Measurements from ENCODE around the gene USF2. TPM values are rescaled to one million over a fixed set of nuclear protein-coding genes. Genes with fewer than 3 reads are reported as not detected.

USF2 gene
- total RNA-seq, 4 donors from 2014 or later = 75.1 to 137 (median 93.0) TPM

- Histone ChIP-seq H3K4me1 (peaks cover 0 to 21% (median 0%) of the 10 kb centered on the region in 3 donors), H3K27me3 (peaks cover 89% of the 10 kb centered on the region), H3K36me3 (no peaks in the 10 kb centered on the region), H3K4me3 (no peak overlapping the region), H3K9me3 (no peaks in the 10 kb centered on the region), H3K27ac (no peak overlapping the region)
- WGBS, 2 donors (ENCODE audit: low coverage in 1 of 2) = 60 to 90% methylated on average over 1 to 2 of the region's 2 CpGs
- no peak for ATAC-seq
- TF ChIP-seq CTCF (IDR thresholded peaks at IDR 0.05) (no peak), POLR2A (IDR thresholded peaks at IDR 0.05) (no peak), POLR2AphosphoS5 (IDR thresholded peaks at IDR 0.05) (no peak), EP300 (IDR thresholded peaks at IDR 0.05) (no peak)
These were observed 17.3 kb upstream of the USF2 start for GRCh38 chr19:35251456-35251855.

- TF ChIP-seq CTCF (IDR thresholded peaks at IDR 0.05) (no peak), POLR2AphosphoS5 (IDR thresholded peaks at IDR 0.05) (no peak), POLR2A (IDR thresholded peaks at IDR 0.05) (no peak), EP300 (IDR thresholded peaks at IDR 0.05) (no peak)
- H3K27ac ChIP-seq = peak overlapping the region in 3 of 4 donors; percentile 8 to 40 (median 16)
- H3K27me3 ChIP-seq = peaks cover 83% of the 10 kb centered on the region
- WGBS, 2 donors (ENCODE audit: low coverage in 1 of 2) = 72 to 89% methylated on average over 2 to 6 of the region's 9 CpGs
- no peaks in the 10 kb centered on the region for H3K36me3 ChIP-seq
- ATAC-seq = no peak
- peaks cover 0 to 8% (median 0%) of the 10 kb centered on the region in 3 donors for H3K4me1 ChIP-seq
- no peaks in the 10 kb centered on the region for H3K9me3 ChIP-seq
- H3K4me3 ChIP-seq = no peak overlapping the region
These were observed 15.2 kb upstream of the USF2 start for GRCh38 chr19:35253316-35254286.

- H3K36me3 ChIP-seq = no peaks in the 10 kb centered on the region
- no peak for ATAC-seq
- H3K4me1 ChIP-seq = no peaks in the 10 kb centered on the region
- H3K9me3 ChIP-seq = no peaks in the 10 kb centered on the region
- H3K27me3 ChIP-seq = peaks cover 77% of the 10 kb centered on the region
- H3K4me3 ChIP-seq = no peak overlapping the region
- TF ChIP-seq POLR2A (IDR thresholded peaks at IDR 0.05) = no peak
- TF ChIP-seq CTCF (IDR thresholded peaks at IDR 0.05) = no peak
- TF ChIP-seq POLR2AphosphoS5 (IDR thresholded peaks at IDR 0.05) = no peak
- TF ChIP-seq EP300 (IDR thresholded peaks at IDR 0.05) = no peak
- peak overlapping the region in 3 of 4 donors; percentile 8 to 40 (median 16) for H3K27ac ChIP-seq
- 82 to 93% methylated on average over 3 to 9 of the region's 17 CpGs for WGBS, 2 donors (ENCODE audit: low coverage in 1 of 2)
These were observed 14.1 kb upstream of the USF2 start for GRCh38 chr19:35254341-35255297.

- H3K36me3 ChIP-seq = no peaks in the 10 kb centered on the region
- 39 to 43% methylated on average over 1 to 2 of the region's 2 CpGs for WGBS, 2 donors (ENCODE audit: low coverage in 1 of 2)
- TF ChIP-seq POLR2A (IDR thresholded peaks at IDR 0.05) = no peak
- TF ChIP-seq POLR2AphosphoS5 (IDR thresholded peaks at IDR 0.05) = no peak
- no peak for TF ChIP-seq EP300 (IDR thresholded peaks at IDR 0.05)
- TF ChIP-seq CTCF (IDR thresholded peaks at IDR 0.05) = no peak
- no peak overlapping the region for H3K27ac ChIP-seq
- no peak for ATAC-seq
- no peaks in the 10 kb centered on the region for H3K4me1 ChIP-seq
- no peaks in the 10 kb centered on the region for H3K9me3 ChIP-seq
- H3K4me3 ChIP-seq = no peak overlapping the region
- peaks cover 59% of the 10 kb centered on the region for H3K27me3 ChIP-seq
These were observed 12.2 kb upstream of the USF2 start for GRCh38 chr19:35256566-35256965.

Data from gastroesophageal sphincter (tissue), 4 donors.